Iris pigment epithelial cell (primary cell): Measurements from ENCODE around the gene ADGRL3.

ENCODE experiments used
- DNase-seq: peaks from one replicate; pipeline ENCODE4 v3.0.0-alpha.2; 2011; ENCODE audit warnings: low read depth

The ADGRL3 gene

DNA sequence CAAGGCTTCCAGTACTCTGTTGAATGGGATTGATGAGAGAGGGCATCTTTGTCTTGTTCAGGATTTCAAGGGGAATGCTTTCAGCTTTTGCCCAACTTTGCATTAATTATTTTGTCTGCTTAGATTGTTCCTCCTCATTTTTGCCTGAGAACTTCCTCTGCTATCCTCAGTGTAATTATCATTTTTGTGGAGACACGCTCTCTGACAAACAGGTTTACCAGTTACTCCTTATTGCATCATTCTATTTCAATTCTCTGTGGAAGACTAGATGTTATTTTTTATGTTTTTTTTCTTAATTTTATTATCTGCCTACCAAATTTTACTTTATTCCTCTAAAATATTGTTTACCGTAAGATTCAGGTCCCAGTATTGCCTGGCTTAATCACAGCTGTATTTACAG is 349.2 kb downstream of the ADGRL3 start:
- no peak for DNase-seq

DNA sequence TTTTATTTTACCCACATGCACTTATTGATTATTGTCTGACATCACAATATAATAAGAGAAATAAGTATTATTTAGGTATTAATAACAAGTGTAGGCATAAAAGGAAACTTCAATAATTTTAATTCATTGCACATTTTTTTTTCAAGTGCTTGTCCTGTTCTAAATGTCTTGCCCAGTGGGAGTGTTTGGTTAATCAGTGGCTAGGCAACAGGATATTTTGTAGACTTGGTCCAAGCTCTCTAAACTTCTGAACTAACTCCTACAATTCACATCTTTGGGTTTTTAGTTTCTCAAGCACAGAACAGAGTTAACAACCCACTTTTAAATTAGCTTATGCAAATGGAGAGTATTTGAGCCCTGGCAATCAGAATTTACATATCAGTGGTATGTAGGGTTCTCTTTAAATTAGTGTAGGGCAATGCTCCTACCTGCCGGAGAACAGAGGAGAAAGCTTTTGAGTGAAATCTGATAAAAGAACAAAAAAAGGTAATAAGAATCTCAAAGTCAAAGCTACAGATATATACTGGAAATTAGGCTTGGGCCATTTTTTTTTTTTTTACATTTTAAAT is 353.5 kb downstream of the ADGRL3 start:
- DNase-seq, result no peak

DNA sequence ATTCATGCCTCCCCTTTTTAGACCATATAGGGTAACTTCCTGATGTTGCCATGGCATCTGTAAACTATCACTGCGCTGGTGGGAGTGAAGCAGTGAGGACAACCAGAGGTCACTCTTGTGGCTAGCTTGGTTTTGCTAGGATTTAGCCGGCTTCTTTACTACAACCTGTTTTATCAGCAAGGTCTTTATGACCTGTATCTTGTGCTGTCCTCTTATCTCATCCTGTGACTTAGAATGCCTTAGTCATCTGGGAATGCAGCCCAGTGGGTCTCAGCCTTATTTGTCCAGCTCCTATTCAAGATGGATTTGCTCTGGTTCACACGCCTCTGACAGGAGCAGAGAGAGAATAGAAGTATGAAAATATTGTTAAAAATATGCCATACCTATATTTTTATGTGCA is 355.7 kb downstream of the ADGRL3 start:
- peak; percentile 85 for DNase-seq

DNA sequence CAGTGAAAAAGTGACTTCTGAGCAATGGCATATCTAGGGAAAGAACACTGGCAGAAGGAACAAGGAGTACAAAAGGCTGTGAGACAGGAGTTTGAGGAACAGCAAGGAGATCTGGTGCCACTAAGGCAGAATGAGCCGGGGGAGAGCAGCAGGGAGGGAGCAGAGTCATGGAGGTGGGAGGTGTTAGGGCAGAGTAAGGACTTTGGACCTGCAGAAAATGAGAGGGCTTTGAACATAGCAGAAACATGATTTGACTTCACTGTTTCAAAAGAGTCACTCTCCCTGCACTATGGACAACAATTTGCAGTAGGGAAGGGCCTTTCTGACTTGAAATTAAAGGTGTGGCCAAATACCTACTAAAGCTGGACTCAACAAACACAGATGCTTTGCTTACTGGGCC is 356.2 kb downstream of the ADGRL3 start:
- peak; percentile 4 for DNase-seq

DNA sequence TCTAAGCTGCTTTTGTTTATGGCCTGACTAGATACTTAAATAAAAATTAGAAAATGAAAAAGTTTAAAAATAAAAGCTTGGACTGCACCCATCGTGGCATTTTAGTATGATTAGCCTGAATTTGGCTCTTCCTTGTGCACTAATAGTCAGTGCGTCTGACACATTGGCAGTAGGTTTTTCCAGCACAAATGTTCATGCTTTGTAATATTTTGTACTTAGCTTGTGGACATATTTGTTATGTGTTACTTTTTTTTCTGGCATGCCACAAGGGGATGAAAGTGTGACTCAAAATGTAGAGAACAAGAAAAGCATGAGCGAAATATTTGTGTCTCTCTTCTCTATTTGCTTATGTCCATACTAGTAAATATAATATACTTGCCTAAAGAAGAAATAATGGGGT is 359.3 kb downstream of the ADGRL3 start:
- no peak for DNase-seq

DNA sequence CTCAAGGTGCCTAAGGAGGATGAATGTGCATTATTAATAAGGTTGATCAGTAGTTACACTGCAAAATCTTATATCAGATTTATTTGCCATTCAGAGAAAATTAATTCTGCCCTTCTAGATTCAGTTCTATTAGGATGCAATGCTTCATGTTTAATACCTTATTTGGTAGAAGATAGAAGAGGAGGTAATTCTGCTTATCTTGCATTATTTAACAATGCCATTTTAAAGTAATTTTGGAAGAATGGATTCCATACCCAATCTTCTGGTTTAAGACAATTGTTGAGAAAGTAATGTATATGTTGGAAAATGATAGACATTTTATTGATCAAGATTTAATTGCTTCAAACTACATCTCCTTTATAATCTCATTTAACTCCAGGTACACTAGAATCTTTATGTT is 360.9 kb downstream of the ADGRL3 start:
- DNase-seq, result no peak

DNA sequence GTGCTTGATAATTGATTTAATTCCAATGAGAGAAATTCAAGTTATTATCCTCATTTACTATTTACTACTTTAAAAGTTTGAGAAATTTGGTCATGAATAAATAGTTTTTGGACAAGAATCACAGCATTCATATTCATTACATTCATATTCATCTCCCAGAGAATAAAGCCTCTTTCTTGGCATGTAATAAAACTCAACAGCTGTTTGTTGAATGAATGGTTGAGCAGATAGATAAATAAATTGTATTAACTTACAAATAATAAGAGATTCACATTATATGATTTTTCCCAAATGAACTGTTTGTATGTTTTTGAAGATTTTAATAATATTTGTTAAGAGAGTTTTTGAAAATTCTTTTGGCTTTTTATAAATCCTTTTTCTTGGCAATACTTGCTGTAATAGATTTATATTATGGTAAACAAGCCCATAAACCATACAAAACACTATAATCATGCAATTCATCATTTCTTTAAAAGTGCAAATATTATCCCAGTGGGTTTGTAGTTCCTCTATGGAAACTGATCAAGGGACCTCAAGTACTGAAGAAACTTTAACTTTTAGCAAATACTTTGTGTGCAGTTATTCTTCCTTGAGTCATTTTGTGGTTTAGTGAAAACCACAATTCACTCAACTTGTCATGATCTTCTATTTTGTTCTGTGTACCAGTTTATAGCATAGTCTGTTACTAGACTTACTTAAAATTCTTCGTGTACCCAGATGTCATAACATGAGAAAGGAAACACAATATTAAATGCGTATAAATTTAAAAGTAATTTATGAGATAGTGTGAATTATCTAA is 371.8 kb downstream of the ADGRL3 start:
- DNase-seq, result peak; percentile 65

DNA sequence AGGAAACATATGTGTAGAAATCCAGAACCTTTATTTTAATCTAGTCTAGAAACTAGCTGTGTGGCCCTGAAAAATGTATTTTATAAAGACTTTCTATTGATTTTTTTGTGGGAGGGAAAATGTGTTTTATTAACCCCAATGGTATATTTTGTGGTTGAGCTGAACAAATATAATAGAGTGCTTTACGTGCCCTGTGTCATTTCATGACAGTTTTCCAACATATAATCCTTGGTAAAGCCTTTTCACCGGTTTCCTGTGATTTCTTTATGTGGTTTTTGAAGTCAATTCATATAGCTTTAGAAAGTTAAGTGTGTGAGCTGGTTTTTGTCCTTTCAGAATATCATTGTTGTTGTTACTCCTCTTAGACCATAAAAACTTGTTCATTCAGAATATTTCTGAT is 375.7 kb downstream of the ADGRL3 start:
- DNase-seq, result no peak

DNA sequence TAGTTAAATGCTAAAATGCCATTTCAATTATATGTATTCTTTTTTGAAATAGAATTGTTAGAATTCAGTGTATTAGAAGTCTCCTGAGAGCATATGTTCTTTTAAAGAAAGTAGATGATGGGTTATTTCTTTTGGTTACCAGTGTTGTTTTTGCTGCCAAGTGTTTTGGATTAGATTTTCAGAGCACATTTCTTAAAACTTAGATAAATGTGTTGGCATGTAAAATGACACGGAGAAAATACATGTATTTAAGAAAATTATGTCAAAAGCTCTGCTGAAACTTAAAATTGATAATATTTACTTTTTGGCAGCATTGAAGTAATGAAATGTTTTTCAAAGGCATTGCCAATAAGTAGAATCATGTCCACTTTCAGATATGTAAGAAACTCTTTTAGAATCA is 379.7 kb downstream of the ADGRL3 start:
- DNase-seq, result no peak

DNA sequence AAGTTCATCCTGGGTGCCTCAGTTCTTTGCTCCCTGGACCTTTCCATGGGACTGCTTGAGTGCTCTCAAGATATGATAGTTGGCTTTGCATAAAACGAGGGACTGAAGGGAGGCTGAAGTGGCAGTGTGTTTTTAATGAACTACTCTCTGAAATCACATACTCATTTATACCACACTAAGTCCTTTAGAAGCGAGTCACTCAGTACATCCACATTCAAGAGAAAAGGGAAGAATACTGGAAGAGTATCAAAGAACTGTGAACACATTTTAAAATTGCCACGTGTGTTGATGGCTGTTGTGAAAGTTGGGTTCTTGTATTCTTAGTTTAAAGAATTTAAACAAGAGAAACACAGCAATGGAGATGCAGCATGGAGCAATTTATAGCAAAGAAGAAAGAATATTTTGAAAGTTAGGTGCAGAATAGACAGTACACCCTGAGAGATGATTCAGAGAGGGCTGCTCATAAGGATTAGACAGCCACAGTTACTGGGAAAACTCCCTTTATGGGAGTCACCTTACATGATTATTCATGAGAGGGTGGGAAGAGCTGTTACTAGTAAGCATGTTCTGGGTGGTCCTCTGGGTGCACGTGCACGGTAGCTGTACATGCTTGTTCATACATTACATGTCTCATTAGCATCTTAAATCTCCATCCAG is 380.7 kb downstream of the ADGRL3 start:
- peak; percentile 4 for DNase-seq

DNA sequence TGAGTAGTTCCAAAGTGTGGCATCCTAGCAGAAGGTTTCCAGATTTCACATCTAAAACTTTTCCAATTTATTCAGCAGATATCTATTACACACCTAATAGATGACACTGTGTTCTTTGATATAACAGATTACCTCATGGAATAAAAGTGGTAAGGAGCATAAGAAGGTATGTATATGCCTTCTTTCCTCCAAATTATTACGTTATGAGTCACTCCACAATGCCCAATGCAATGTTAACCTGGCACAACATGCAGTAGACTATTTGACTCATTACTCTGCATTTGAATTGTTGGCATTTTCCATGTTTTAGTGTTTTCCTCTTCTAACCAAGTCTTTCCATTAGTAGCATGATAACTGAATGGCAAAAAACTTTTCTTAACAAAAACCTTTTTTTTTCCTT is 383.6 kb downstream of the ADGRL3 start:
- DNase-seq, result peak; percentile 5

DNA sequence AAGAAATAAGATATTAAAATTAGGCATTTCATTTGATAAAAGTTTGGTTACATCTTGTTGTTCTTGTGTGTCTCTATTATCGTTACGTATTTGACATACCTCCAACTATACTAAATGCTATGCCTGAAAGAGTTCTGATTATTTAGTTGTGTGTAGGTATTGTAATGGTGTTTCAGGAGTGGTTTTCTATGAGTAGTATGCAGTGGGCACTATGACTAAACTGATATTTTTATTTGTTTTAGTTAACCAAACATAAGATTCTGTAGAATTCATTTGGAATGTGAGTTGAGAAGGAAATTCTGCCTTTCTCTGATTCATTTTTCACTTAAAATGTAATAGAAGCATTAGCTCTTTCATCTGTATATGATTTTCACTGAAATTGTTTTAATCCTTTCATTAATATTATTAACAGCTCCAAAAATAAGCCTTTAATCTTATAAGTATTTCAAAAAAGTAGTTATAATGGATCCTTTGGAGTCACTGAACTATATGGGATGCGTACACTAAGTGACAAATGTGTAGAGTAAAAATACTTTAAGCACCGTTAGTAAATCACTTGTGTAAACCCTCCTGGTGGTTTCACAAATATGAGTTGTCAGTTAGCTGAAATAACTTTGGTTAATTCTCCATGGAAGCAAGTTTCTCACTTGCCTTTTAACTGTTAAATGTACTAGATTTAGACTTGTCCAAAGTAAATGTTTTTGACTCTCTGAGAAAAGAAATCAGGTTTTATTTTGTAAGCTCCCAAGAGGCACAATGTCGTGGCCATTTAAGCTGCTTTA is 388.7 kb downstream of the ADGRL3 start:
- DNase-seq, result no peak

DNA sequence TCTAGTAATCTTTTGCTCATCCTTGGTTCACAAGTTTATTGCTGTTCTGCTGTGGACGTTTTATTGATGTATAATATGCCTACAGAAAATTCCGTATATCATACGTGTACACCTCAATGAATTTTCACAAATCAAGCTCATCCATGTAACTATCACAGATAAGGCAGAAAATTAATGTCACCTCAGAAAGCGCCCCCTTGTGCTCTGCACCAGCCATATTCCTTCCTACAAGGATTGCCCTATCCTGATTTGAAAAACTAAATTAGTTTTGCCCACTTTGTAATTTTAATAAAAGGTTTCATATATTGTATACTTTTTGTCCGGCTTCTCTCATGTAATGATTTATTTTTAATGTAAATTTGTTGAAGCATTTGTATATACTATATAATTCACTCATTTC is 390.8 kb downstream of the ADGRL3 start:
- DNase-seq, result no peak

DNA sequence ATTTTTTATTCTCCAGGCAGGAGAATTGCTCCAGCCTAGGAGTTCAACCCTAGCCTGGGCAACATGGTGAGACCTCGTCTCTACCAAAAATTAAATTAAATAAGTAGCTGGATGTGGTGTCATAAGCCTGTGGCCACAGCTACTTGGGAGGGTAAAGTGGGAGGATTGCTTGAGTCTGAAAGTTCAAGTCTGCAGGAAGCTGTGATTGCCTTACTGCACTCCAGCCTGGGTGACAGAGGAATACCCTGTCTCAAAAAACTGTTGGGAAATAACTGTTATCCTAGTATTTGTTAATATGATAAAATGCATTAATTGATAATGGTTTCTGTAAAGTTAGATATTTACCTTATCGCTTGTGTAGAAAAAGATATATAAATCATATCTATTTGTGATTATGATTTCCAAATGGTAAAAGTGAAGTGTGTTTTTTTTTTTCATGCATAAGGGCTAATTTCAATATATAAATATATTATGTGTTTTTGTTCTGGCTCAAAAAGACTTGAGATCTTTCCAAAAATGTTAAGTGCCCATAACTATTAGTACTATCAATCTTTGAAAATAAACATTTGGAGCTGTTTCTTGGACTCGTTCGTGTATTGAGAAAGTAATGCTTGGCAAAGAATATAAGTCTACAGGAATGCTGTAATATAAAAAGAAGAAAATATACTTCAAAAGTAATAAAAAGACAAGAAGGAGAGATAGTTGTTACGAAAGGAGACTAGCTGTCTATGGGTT is 396.6 kb downstream of the ADGRL3 start:
- no peak for DNase-seq

DNA sequence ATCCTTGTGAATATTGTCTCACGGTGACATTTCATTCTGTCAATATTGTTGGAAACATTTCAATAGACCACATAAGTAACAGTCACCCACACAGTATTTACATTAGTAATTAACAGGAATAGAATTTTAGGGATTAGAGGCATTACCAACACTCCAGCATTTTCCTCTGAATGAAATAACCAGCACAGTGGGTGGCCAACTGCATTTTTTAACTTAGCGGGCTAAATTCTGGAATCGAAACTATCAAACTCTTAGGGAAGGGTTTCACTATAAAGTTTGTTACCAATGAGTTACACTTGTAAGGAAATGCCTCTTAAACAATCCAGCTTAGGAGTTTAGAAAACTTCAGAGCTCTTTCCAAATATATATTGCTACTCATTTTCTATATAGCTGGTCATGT is 403.0 kb downstream of the ADGRL3 start:
- DNase-seq, result no peak

DNA sequence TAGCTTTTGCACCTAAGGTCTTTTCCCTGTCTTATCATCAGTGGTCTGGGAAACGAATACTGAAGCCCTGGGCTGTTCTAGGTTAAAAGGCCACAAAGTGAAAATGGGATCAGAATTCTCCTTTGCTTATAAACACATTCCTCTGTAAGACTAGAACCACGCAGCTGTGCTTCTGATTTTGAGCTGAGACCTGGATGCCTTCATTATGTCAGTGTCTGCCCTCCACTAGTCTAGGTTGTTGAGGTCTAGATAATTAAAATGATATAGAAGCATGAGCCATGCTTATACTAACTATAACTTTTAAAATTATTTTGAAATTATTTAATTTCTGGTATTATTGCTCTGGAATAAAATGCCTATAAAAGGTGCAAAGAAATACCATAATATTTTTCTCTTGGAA is 403.9 kb downstream of the ADGRL3 start:
- no peak for DNase-seq

DNA sequence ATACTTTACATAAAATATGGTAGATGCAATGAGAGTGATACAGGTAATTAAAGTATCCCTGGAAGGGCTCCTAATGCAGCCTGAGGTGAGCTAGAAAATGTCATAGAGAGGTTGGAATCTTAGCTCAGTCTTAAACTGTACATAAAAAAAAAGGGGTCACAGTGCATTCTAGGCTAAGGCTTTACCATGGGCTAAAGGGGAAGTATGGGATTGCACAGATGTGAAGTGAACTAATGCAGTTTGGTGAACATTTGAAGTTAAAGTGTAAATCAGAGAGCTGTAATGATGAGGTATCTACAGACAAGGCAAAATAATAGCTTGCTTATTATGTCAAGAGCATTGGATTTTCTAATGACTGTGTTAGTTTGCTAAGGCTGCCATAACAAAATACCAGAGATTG is 405.9 kb downstream of the ADGRL3 start:
- DNase-seq, result no peak

DNA sequence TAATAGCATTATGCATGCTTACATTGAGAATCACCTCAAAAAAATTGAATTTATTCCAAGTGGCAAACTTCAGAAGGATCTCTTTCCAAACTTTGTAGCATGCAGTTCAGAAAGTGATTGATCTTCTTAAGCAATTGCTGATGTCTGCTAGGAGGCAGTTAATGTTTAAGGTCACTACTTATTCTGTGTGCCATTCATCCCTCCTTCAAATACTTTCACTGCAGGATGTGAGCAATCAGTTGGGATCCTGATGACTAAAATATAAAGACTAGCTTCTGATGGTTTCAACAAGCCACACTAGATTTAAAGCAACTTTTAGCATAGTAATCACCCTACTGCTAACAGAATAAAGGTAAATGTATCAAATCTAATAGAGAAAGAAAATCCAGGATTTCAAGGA is 414.1 kb downstream of the ADGRL3 start:
- no peak for DNase-seq

DNA sequence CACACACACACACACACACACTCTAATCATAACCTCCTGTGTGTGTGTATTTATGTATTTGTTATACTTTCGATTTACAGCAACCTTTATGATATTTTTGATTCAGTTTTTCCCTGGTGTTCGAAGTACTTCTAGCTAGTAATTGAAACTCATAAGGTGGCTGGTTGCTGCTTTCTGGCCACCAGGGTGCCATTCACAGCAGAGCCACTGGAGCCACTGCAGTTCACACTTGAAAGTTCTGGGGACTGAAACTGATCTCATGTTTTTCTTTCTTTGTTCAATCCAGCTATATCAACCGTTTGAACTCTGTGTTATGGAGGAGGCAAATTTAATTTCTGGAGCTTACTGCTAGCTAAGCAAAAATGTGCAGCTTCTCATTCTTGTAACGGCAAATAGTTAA is 419.4 kb downstream of the ADGRL3 start:
- DNase-seq, result no peak

DNA sequence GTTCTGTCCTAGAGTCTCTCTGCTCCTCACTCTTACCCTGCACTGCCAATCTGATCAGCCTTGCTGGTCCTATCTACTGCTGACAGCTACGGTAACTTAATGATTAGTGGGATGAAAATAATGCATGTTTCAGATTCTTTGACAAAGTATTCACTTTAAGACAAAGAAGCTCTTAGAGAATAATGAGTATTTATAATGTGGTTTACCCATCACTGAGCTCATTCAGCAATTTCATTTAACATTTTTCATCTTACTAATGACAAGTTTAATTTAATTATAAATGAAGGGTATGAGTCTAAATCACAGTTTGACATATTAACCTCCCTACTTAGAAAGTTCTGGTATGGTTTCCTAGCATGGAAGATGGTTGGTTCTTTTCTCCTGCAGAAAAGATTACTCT is 428.2 kb downstream of the ADGRL3 start:
- no peak for DNase-seq

DNA sequence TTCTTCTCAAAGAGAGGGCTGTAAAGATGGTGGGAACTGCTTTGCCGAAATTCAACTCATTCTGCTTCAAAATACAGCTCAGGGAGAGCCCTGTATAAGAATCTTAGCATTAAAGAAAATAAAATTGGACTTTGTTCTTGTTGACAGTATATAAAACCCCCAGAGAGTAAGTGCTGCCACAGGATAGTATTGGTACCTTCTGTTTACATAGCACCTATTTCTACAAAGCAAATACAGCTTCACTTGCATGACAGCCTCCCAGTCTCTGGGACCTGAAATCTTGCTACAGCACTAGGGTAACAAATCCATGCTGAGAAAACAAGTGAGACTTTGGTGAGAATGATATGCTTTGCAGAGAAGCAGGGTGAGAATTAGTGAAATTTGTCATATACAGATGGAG is 428.6 kb downstream of the ADGRL3 start:
- DNase-seq, result no peak

DNA sequence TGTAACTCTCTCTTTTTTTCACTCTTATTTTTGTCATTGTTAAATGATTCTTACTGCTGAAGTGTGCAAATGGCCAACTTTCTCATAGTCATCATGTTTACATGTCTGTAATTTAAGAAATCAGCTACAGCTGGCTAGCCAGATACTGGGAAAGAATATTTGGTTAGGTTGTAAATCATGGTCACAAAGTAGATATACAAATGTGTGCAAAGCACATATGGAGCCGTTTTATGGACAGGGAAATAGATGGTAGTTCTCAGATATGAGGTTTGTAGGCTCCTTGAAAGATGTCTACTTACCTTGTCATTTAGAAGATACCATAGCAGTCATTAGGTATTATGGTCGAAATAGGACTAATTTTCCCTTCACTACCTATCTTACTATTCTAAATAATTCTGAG is 430.4 kb downstream of the ADGRL3 start:
- no peak for DNase-seq
